ENCODE measurements around the gene CREM.

DNA sequence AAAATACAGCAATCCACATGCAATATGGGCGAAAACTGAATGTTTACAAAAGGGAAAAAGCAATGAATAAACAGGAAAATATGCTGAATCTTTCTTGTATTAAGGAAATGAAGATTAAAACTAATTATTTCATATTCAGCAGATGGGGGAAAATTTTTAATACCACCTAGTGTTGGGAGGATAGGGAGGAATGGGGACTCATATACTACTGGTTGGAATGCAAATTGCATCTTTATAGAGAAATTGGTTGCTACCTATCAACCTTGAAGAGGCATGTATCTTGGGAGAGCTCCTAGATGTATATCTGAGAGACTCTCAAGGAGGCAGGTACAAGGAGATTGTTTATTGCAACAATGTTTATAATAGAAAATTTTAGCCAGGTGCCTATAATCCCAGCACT, 101.4 kb downstream of the CREM start:
- TF ChIP-seq, protein P1, sequence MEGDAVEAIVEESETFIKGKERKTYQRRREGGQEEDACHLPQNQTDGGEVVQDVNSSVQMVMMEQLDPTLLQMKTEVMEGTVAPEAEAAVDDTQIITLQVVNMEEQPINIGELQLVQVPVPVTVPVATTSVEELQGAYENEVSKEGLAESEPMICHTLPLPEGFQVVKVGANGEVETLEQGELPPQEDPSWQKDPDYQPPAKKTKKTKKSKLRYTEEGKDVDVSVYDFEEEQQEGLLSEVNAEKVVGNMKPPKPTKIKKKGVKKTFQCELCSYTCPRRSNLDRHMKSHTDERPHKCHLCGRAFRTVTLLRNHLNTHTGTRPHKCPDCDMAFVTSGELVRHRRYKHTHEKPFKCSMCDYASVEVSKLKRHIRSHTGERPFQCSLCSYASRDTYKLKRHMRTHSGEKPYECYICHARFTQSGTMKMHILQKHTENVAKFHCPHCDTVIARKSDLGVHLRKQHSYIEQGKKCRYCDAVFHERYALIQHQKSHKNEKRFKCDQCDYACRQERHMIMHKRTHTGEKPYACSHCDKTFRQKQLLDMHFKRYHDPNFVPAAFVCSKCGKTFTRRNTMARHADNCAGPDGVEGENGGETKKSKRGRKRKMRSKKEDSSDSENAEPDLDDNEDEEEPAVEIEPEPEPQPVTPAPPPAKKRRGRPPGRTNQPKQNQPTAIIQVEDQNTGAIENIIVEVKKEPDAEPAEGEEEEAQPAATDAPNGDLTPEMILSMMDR (IDR thresholded peaks at IDR 0.05), result peak; percentile 26; the same call in 1 of the 2 replicates
- TF ChIP-seq USF2 (IDR thresholded peaks at IDR 0.05; ENCODE audit: borderline replicate concordance, low read depth, low read length), result no peak
- TF ChIP-seq MXI1 (IDR thresholded peaks at IDR 0.05; ENCODE audit: low read depth, low read length), result no peak
- no peak for TF ChIP-seq FOSL2 (IDR thresholded peaks at IDR 0.05; ENCODE audit: borderline replicate concordance, low read depth)
- TF ChIP-seq RAD21 (IDR thresholded peaks at IDR 0.05; ENCODE audit: low read length), result no peak
- TF ChIP-seq, protein P2, sequence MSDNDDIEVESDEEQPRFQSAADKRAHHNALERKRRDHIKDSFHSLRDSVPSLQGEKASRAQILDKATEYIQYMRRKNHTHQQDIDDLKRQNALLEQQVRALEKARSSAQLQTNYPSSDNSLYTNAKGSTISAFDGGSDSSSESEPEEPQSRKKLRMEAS (IDR thresholded peaks at IDR 0.05; ENCODE audit: low read depth), result no peak
- TF ChIP-seq GABPA (IDR thresholded peaks at IDR 0.05; ENCODE audit: low read depth), result no peak
- TF ChIP-seq SIN3A (IDR thresholded peaks at IDR 0.05; ENCODE audit: borderline replicate concordance, low read depth, low read length), result no peak
- no peak for TF ChIP-seq NFIC (IDR thresholded peaks at IDR 0.05; ENCODE audit: borderline replicate concordance)
- no peak for TF ChIP-seq TAF1 (IDR thresholded peaks at IDR 0.05; ENCODE audit: borderline replicate concordance, low read depth, low read length)
- TF ChIP-seq EP300 (IDR thresholded peaks at IDR 0.05; ENCODE audit: borderline replicate concordance in 1 of 2, low read depth in 1 of 2, low read length in 1 of 2), result no peak
- TF ChIP-seq, protein P3, sequence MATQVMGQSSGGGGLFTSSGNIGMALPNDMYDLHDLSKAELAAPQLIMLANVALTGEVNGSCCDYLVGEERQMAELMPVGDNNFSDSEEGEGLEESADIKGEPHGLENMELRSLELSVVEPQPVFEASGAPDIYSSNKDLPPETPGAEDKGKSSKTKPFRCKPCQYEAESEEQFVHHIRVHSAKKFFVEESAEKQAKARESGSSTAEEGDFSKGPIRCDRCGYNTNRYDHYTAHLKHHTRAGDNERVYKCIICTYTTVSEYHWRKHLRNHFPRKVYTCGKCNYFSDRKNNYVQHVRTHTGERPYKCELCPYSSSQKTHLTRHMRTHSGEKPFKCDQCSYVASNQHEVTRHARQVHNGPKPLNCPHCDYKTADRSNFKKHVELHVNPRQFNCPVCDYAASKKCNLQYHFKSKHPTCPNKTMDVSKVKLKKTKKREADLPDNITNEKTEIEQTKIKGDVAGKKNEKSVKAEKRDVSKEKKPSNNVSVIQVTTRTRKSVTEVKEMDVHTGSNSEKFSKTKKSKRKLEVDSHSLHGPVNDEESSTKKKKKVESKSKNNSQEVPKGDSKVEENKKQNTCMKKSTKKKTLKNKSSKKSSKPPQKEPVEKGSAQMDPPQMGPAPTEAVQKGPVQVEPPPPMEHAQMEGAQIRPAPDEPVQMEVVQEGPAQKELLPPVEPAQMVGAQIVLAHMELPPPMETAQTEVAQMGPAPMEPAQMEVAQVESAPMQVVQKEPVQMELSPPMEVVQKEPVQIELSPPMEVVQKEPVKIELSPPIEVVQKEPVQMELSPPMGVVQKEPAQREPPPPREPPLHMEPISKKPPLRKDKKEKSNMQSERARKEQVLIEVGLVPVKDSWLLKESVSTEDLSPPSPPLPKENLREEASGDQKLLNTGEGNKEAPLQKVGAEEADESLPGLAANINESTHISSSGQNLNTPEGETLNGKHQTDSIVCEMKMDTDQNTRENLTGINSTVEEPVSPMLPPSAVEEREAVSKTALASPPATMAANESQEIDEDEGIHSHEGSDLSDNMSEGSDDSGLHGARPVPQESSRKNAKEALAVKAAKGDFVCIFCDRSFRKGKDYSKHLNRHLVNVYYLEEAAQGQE (IDR thresholded peaks at IDR 0.05; ENCODE audit: low read depth, low read length), result no peak
- TF ChIP-seq USF1 (IDR thresholded peaks at IDR 0.05; ENCODE audit: borderline replicate concordance, low read depth), result no peak
